H7 (cell line): ENCODE data around the gene TAF5L. TPM values are rescaled to one million over a fixed set of nuclear protein-coding genes. Genes with fewer than 3 reads are reported as not detected.

Experiments used
- DNase-seq: peaks from one replicate; pipeline ENCODE4 v3.0.0; 2012
- H3K27me3 ChIP-seq: 2 replicates; pipeline ENCODE4 v1.6.0; 2011; ENCODE audit warnings: mild to moderate bottlenecking, low read length; ENCODE audit not compliant: control insufficient read depth, insufficient read depth
- H3K36me3 ChIP-seq: replicated peaks from 2 replicates; pipeline ENCODE4 v1.5.1; 2011; ENCODE audit warnings: low read length; ENCODE audit not compliant: control insufficient read depth, insufficient read depth
- H3K4me3 ChIP-seq: 2 replicates; pipeline ENCODE4 v1.5.1; 2011; ENCODE audit warnings: low read depth, mild to moderate bottlenecking, control low read depth, low read length, moderate library complexity; ENCODE audit not compliant: insufficient read depth
- total RNA-seq: library from RNA; depleted of rRNA; stranded (reverse); fragments of >200 nt; shearing (Covaris generic); gene quantifications from 2 replicates; pipeline ENCODE4 v1.2.3, GENCODE V29; 2014; rRNA removed

Gene TAF5L
- total RNA-seq, result 32.8 and 34.6 TPM in 2 replicates

DNA sequence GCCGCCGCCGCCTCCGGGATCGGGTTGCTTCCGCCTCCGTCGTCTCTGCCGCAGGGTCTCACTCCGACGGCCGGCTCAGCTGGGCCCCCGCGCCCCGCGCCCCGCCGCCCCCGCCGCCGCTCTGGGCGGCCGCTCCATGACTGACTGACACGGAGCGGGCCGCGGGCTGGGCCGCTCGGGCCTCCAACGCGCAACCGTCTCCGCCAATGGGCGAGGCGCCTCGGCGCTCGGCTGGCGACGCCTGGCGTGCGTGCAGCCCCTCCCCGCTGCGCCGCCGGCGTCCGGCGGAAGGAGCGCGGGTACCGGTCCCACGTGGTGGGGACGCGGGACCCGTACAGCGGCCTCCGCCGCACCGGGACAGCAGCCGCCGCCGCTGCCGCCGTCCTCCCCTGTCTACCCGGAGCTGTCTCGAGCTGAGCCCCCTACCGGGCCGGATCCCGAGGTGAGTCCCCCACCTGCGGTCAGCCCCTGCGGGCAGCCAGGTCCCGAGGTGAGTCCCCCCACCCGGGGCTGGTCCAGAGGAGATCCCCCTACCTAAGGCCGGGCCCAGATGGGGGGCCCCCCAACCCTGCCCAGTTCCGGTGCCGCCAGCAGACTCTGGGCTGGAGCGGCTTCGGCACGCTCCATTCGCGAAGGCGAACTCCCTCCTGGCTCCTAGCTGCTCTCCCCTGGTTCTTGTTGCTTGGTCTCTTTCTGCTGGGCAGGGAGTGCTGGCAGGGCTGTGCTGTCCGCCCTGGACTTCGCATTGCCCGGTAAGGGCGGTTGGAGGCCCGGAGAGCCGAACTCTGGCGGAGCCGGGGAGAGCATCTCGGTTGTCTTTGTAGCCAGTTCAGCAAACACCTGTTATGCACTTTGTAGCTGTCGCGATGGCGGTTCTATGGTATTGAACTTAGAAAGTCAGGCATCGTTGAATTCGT is at the start of gene TAF5L, which contains the start of gene URB2:
TSS of gene TAF5L (minus strand) at position 208 of the 917 bp plus-strand sequence. CDS start 11,640 bp downstream, outside the sequence.
TSS of gene URB2 (plus strand) at position 333 of the 917 bp plus-strand sequence. CDS start 1,387 bp downstream, outside the sequence.
- DNase-seq, result peak; percentile 94
- Histone ChIP-seq H3K36me3 (no peaks in the 10 kb centered on the region), H3K4me3 (peak within 1 kb of the TSS; percentile 99), H3K27me3 (no peaks in the 10 kb centered on the region)

DNA sequence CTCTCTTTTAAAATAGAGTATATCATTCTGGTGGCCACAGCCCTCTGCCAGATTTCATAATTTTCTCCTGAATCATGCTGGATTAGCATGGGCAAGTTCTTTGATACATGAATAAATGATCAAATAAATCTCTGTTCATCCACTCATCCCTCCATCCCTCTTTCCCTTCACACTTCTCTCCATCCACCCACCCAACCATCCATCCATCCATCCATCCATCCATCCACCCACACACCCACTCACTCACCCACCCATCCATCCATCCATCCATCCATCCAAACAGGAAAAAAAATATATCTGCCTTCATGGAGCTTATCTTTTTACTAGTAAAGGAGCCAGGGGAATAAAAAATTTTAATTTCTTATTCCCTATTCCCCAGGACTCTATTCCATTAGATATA is 49.5 kb upstream of the TAF5L start:
- H3K4me3 ChIP-seq, result no peak overlapping the region
- no peak for DNase-seq
- no peaks in the 10 kb centered on the region for H3K36me3 ChIP-seq
- no peaks in the 10 kb centered on the region for H3K27me3 ChIP-seq

DNA sequence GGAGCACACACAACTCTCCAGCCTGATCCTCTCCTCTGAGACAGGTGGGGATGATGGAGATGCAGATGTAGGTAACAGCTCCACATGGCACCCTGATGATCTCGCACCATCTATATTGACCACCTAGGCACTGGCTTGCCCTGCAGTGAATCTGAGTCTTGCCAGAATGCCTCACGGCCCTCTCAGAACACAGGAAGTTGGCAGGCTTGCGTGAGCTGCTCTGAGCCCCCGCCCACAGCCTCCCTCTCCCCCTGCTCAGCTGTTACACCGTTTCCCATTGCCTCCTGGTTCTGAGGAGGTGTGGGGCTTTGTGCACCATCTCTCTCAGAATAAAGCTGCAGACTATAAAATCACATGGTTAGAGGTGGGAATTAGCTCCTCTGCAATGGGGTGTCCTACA is 48.1 kb upstream of the TAF5L start:
- peak; percentile 13 for DNase-seq
- no peaks in the 10 kb centered on the region for H3K36me3 ChIP-seq

DNA sequence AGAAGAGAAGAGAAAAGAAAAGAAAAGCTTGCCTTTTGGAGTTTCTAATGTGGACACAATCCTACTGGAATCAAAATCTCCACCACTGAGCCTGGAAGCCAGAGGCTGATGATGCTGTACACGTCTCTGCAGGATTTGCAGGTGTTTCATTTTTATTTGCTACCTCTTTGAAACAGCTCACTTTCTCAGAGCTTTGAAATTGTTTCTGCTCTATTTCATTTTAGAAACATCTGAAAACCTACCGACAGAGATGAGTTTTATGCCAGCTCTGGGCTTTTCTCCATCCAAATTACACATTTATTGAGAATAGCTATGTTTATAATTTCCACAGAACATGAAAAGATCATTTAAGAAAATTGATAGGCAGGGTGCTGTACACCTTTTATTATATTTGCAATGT is 46.3 kb upstream of the TAF5L start:
- no peak for DNase-seq
- Histone ChIP-seq H3K36me3 (no peaks in the 10 kb centered on the region; the same call in 1 of the 2 replicates), H3K27me3 (no peaks in the 10 kb centered on the region), H3K4me3 (no peak overlapping the region)

More for the DNA sequence above, 48.1 kb upstream of the TAF5L start:
- Histone ChIP-seq H3K27me3 (no peaks in the 10 kb centered on the region), H3K4me3 (no peak overlapping the region)

DNA sequence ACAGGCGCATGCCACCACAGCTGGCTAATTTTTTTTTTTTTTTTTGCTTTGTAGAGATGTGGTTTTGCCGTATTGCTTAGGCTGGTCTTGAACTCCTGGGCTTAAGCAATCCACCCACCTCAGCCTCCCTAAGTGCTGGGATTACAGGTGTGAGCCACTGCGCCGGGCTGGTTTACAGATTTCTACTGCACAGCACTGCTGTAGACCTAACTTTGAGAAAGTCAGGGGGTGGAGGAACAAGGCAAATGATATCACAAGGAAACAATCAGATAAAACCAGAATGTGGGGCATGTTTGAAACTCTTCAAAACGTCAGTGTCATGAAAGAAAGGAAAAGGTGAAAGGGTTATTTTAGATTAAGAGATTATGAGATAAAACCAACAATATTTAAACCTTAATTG is 45.4 kb upstream of the TAF5L start:
- DNase-seq, result no peak
- no peaks in the 10 kb centered on the region; the same call in 1 of the 2 replicates for H3K36me3 ChIP-seq
- no peaks in the 10 kb centered on the region for H3K27me3 ChIP-seq
- no peak overlapping the region for H3K4me3 ChIP-seq

DNA sequence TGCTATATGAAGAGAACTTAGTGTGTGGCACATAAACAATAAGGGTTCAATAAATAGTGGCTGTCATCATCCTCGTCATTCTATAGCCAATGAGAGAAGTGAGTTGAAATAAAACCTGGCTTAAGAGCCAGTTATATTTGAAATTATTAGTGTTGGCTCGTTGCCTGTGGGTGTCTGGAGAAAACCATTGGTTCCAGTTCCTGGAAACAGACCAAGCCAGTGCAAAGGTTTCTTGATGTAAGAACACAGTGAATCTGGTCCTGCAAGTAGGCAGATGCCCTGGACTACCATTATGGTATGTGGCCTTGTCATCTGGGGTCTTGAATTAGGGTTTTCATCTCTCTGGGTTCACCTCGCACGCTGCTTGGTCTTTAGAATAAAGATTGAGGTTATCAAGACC is 43.4 kb upstream of the TAF5L start:
- Histone ChIP-seq H3K27me3 (no peaks in the 10 kb centered on the region), H3K4me3 (no peak overlapping the region), H3K36me3 (no peaks in the 10 kb centered on the region; the same call in 1 of the 2 replicates)
- no peak for DNase-seq

DNA sequence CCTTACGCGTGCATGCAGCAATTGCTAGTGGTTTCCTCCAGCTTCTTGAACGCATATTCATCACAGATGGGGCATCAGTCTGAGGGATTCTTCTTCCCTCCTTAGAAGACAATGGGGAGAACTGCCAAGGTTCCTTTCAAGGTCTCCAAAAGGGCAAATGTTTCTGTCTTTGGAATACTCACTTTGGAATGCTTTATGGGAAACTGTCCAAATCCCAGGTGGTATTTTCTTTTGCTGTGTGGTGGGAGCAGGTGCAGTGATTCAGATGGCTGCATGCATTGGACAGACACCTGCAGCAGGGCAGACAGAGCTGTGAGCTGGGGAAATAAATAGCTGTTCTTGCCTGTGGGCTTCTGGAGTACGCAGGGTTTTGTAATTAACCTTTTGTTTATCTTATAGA is 40.7 kb upstream of the TAF5L start:
- Histone ChIP-seq H3K27me3 (no peaks in the 10 kb centered on the region), H3K4me3 (no peak overlapping the region)
- DNase-seq, result peak; percentile 2

DNA sequence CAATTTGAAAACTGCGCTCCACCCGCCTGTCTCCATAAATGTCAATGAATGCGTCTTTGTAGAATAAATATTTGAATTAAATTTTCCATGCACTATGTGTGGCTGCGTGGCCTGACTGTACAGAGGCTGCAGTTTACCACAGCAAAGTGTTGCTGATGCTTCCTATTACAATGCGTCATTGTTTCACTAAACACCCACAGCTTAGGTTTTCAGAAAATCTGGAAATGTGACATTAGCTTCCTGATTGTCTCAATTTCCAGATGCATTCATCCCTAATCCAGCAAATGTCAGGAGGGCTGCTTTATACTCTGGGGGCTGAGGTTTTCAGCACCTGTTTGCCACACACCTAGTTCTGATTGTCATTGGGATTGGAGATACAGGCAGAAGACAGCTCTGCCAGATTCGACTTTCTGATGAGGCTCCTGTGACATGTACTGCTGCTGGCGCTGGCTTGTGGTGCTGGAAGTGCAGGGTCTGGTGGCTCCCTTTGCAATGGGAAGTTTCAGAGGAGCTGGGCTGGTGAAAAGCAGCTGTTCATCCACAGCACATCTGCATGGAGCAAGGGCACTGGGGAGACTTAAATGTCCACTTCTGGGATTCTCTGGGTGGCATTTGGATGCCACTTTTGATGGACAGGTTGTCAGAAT is 40.1 kb upstream of the TAF5L start:
- peaks cover 4% of the 10 kb centered on the region for H3K36me3 ChIP-seq
- H3K4me3 ChIP-seq, result no peak overlapping the region
- no peaks in the 10 kb centered on the region for H3K27me3 ChIP-seq
- DNase-seq, result peak; percentile 6

More for the DNA sequence above, 40.7 kb upstream of the TAF5L start:
- H3K36me3 ChIP-seq, result peaks cover 2% of the 10 kb centered on the region

DNA sequence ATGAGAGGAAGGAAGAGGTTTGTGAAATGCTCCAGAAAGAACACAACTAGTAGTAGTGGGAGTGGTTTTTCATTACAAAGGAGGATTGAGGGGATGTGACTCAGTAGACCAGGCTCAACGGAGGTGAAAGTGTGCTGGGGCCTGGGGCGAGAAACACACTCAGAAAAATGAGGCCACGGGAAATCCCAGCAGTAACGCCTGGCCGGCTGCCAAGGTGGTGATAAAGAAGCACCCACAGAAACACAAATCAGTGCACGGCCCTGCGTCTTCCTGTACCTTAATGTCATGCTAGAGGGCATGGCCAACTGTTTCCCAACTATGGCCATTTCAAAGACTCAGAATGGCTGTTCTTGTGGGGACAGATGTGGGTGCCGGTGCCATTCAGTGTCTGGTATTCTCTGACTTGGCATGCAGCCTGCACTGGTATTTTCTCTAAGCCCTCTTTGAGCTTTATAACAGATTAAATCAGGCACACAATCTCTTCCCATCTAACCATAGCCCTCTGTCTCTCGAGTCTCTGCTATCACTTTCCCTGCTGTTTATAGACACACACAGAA is 38.3 kb upstream of the TAF5L start:
- peaks cover 4% of the 10 kb centered on the region for H3K36me3 ChIP-seq
- DNase-seq, result peak; percentile 1

DNA sequence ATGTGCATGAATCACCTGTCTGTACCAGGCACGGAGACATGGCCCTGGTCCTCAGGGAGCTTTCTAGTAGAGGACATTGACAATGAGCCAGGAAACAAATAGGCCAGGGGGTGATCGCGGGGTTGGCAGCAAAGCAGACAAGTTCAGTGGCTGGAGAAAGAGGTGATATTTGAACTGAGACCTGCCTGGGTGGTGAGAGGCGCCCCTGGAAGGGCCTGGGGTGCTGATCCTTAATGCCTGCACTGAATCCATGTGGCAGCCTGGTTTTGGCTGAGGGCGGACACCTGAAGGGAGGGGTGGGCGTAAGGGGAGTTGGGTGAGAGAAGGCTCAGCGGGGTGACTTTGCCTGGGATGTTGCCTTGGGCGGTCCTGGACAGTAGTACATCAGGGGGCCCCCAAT is 36.0 kb upstream of the TAF5L start:
- peak; percentile 1 for DNase-seq
- H3K36me3 ChIP-seq, result peaks cover 9% of the 10 kb centered on the region
- H3K4me3 ChIP-seq, result no peak overlapping the region
- no peaks in the 10 kb centered on the region for H3K27me3 ChIP-seq

More for the DNA sequence above, 38.3 kb upstream of the TAF5L start:
- Histone ChIP-seq H3K4me3 (no peak overlapping the region), H3K27me3 (no peaks in the 10 kb centered on the region)

DNA sequence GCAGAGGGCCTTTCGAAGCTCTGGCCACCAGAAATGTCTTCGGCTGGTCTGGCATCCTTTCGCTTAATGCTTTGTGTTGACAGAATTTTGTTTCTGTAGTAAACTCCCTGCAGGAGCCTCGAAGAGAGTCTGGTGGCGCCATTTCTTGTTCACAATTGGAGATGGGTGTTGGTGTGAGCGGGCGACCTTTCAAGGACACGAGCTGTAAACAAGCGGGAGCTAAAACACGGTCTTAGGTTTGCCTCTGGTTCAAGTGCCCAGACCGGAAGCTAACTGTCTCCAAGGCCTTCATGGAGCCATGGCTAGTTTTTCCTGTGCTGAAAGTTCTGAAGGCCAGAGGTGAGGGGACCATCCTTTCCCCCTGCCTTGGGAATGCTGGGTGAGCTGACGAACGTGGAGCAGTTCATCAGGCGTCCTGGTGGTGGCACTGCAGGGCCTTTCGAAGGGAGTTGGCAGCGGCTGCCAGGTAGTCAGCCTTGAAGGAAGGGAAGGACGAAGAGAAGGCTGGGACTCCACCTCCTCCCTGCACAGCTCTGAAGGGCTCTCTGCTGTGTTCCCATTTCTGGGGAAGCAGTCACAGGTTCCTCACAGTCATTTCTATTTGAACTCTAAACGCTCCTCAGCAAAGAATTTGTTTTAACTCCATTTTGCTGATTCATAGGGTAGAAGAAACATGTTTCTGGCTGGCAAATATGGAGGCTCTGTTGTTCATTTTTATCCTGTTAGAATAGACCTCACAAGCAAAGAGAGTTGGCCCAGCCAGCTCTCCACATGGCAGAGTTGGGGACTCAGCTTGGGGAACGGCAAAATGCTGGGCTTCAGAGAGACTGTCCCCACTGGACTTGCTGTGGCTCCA is 35.3 kb upstream of the TAF5L start:
- Histone ChIP-seq H3K4me3 (no peak overlapping the region), H3K36me3 (peaks cover 11% of the 10 kb centered on the region), H3K27me3 (no peaks in the 10 kb centered on the region)
- DNase-seq, result peak; percentile 90

DNA sequence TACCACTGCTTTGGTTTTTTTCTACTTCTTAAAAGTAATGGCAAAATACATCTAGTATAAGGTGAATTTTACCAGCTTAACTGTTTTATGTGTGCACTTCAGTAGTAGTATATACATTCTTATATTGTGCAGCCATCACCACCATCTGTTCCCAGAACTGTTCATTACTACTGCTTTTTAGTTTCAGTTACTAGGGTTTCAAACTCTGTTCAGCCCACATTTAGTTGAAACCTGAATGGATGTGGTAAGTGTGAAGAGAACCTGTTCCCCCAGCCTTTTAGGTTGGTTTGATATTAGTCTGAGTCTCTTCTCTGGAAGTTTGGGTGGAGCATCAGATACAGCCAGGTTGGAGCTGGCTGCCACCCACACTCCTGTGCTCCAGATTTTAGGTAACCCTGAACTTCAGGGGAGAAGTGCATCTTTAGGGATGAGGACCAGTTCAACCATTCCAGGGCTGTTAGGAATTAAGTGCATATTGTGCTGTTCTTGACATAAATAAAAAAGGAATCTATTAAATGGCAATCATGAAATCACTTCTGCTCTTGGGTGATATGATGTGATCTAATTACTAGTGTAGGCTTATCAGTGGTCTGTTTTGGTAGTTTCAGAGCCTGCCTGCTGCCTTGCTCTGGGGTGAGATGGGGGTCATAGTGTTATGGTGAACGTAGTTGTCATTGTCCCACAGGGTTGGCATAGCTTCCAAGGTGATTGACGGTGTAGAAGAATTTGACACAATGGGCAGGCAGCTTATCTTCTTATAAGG is 32.3 kb upstream of the TAF5L start:
- H3K4me3 ChIP-seq, result no peak overlapping the region
- no peak for DNase-seq
- peaks cover 17% of the 10 kb centered on the region for H3K36me3 ChIP-seq
- no peaks in the 10 kb centered on the region for H3K27me3 ChIP-seq

DNA sequence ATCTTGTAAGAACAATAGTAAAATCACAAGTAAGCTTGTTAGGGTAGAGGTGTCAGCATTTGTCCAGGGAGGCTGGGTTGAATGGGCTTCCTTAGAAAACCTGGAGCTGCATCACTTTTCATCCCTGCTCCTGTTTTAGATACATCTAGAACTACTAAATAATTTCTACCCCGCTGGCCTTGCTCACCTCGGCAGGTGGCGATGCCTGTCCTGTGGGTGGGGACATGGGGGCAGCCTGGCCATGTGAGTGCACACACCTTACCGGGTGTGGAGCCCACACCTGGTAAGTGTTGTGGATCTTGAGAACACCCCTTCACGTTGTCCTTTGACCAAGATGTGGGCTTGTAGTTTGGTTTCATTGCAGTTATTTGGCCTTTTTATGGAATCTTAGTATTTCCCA is 29.9 kb upstream of the TAF5L start:
- no peak for DNase-seq
- H3K27me3 ChIP-seq, result no peaks in the 10 kb centered on the region
- peaks cover 20% of the 10 kb centered on the region for H3K36me3 ChIP-seq
- H3K4me3 ChIP-seq, result no peak overlapping the region
